Measurements from ENCODE around the gene DNAH1.

Gene DNAH1

DNA sequence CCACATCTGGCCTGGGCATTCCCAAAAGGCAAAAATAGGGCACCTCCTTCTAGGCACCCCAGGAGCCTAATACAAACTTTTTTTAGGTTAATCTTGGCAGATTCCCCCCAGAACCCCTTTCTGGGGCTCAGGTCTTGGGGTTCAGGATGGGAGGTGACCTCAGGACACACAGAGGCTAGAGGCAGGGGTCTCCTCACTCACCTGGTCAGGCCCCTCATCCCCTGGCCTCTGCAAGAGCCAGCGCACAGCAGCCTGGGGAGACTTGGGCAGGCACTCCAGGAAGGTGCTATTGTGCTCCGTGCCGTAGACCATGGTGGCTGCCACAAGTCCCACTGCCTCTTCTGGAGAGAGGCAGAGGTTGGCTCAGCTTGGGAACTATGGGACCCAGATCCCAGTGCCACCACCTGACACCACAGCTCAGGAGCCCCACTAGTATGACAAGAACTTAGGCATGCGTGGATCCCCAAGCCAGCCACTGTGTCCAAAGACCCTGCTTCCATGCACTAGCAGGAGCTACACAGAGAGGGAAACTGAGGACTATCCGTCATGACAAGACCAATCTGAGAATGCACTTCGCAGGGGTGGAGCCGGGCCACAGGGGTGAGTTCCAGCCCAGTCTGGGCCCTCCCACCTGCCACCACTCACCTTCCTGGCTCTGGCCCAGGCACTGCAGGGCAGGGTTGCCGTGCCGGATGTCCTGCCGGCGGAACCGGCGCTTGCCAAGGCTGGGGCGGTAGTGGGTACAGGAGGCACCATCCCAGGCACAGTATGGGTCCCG is 121.4 kb downstream of the DNAH1 start:
- DNase-seq: no peak

DNA sequence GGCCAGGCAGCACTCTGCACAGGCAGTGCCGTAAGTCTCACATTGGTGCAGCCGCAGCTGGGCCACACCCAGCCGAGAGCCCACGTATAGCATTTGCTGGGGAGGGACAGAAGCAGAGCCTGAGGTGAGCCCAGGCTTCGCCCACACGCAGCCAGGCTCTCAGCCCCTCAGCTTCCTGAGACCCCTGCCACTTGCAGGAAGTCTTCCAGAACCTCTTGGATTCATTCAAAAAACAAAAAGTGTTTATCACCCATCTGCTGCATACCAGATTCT is 121.9 kb downstream of the DNAH1 start:
- no peak for DNase-seq

DNA sequence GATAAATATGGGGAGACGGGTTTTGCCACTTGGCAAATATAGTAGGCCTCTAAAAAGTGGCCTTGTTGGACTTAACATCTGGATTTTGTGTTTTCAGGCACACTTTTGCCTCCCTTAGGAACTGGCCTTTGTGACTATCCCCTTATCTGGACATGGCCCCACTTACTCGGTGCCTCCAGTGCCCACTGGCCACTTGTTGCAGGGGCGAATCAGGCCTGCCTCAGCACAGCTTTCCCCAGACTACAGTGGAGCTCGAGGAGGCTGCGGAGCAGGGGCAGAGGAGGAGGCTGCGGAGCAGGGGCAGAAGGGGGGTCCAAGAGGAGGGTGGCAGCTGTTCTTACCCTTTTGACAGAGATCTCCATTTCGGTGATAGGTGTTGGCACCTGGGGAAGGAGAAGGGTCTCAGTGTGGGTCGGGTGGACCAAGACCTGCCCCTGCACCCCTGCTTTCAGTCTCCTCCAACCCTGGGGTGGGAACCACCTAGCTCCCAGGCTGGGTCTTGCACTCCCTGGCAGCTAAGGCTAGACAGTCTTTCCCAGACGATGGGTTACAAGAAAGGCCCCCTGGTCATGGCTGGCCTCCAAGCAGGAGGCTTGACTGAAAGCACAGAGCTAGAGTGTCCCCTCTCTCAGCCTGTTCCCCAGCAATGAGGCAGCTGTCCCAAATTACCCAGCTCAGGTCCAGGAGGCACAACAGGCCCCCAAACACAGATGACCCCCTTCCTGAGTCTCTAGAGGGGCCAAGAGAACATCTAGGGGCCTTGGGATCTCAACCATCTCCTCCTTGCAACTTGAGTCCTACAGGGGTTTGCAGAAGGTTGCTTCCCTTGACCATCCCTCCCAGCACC is 122.7 kb downstream of the DNAH1 start:
- DNase-seq: no peak

DNA sequence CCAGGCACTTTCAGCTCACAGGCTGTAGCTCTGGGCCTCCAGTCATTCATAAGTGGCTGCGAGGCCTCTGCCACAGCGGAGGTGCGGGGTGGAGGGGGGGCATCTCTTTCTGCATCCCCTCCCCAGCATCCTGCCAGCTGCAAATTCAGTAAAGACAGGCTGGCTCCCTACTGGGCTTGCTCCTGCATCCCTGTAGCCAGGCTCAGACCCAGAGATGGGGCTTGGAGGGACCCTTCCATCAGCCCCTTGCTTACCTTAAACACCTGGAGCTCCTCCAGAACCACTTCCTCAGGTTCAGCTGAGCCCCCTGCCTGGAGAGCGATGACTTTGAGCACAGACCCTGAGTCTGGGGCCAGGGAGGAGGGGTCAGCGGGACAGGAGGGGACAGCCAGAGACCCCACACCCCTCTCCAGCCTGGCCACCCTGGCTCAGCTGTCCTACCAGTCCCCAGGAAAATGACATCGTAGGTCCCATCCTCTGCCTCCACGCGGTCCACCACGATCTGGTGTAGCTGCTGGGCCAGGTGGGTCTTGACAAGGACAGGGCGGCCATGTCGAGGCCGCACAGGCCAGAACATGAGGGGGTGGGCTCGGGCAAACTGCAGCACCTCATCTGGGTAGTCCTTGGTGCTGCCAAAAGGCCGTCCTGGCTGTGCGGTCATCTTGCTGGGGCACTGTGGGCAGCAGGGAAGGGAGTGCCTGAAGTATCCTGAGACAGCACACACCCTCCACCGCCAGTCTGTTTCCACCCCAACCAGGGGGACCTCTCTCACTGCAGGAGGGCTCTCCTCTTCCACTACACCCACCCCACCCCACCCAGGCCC is 123.5 kb downstream of the DNAH1 start:
- no peak for DNase-seq

DNA sequence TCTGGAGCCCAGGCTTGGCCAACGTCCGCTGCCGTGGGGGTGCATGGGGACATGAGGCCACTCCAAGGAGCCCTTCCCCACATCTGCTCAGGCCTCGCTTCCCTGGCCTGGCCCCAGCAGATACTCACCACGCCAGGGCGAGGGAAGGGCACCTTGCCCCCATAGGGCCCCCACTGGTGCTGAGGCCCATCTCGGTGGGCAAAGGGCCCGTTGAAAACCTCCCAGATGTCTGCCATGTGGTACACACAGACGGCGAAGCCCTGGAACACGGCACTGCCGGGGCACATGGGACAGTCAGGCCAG is 124.1 kb downstream of the DNAH1 start:
- no peak for DNase-seq

DNA sequence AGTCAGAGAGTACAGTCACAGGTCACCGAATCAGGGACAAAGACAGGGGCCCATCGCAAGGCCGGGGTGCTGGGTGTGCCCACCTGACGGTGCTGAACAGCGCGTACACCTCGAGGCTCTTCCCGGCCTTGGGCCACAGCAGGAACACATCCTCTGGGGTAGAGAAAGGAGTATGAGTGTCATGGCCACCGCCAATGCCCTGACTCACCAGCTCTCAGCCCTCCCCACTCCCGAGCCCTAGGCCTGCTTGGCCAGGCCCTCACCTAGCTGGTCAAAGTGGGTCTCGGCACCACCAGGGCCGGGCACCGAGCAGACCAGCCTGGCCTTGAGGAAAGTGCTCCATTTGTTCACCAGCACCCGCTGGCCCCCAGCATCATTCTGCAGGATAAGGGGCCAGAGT is 124.6 kb downstream of the DNAH1 start:
- no peak for DNase-seq

DNA sequence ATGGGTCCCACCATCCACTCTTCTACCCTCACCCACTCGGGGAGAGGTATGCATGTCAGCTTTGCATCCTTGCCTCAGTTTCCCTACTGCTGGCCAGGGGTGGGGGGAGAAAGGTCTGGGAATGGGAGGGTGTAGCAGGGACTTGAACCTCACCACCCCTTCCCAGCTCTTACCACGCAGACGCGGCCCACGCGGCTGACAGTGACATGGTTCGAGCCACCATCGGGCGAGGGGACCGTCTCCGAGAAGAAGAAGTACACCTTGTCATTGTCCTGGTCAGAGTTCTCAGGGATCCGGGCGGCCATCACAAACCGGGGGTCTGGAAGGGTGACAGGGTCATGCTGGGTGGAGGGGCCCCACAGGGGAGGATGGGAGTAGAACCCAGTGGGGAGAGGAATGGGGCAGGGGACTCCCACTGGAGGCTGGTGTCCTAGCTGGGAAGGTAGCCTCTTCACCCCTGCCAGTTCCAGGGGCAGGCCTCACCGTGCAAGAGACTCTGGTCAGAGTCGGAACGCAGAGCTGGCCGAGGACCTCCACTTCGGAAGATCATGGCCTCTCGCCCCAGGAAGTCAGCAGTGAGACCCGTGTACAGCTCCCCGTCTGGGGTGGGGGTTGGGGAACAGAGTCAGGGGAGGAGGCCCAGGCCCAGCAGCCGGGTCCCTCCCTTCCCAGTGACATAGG is 125.1 kb downstream of the DNAH1 start:
- no peak for DNase-seq

DNA sequence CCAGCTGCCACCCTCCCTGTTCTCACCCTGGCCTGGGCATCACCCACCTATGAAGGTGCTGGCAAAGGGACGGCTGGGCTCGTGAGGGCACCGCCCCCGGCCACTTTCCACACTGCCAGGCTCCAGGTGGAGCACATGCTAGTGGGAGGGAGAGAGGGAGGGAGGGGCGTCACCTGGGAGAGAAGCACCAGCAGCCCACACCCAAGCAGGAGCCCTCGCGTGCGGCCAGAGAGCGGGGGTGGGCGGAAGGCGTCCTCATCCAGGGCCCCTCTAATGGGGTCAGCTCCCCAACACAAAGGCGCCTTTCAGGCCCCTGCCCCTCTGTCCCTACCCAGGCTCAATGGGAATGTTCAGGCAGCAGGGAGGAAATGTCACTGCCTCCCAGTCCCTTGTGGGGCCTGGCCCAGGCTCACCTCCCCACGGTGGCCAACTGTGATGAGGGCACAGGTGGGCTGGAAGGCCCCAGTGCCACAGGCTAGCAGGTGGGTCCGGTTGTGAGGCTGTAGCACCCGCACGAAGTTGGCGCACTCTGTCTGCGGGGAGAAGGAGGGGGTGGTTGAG is 125.7 kb downstream of the DNAH1 start:
- no peak for DNase-seq

DNA sequence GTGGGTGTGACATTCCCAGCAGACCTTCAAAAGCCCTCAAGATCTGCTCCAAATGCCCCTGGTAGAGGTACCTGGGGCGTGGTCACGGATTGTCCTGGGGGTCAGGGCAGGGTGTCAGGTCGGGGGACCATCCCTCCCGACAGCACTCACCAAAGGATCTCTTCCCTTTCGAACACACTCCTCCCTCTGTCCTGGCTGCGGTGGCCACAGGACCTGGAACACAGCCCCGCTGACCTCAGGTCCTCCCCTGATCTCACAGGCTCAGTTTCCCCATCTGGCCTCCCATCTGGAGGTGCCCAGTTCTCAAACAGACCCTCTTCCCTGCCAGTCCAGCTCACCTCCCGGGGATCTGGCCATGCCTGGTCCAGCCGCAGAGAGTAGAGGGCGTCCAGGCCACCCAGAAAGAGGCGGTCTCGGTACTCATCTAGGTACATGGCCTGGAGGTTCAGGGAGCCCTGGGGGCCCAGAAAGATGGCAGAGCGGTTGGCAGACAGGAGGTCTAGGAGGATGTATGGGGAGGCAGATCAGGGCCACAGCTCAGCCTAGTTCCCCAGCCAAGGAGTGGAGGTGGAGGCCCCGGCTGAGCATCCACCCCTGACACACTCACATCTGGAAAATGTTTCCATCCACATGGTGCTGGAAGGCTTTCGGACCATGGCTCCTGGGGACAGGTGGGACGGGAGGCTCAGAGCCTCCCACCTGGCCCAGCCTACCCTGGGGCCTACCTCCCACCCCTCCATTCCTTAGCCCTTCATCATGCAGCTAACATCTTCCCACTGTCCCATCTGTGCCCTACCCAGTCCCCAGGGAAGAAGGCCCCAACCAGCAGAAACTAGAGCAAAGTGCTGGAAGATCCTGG is 126.5 kb downstream of the DNAH1 start:
- DNase-seq: no peak

DNA sequence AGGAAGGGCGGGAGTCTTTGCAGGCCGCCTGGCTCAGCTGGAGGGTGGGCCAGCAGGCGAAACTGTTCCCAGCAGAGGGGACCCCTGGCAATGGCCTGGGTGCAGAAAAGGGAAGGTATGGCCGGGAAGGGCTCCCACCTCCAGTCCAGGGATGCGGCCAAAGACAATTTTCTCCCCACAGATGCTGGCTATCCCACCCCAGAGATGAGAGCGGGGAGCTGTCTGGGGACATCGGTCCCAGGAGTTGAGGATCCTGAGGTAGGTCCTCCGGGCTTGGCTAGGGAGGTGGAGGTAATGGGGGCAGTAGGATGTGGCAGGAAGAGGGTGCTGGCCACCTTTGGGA is 127.1 kb downstream of the DNAH1 start:
- no peak for DNase-seq

DNA sequence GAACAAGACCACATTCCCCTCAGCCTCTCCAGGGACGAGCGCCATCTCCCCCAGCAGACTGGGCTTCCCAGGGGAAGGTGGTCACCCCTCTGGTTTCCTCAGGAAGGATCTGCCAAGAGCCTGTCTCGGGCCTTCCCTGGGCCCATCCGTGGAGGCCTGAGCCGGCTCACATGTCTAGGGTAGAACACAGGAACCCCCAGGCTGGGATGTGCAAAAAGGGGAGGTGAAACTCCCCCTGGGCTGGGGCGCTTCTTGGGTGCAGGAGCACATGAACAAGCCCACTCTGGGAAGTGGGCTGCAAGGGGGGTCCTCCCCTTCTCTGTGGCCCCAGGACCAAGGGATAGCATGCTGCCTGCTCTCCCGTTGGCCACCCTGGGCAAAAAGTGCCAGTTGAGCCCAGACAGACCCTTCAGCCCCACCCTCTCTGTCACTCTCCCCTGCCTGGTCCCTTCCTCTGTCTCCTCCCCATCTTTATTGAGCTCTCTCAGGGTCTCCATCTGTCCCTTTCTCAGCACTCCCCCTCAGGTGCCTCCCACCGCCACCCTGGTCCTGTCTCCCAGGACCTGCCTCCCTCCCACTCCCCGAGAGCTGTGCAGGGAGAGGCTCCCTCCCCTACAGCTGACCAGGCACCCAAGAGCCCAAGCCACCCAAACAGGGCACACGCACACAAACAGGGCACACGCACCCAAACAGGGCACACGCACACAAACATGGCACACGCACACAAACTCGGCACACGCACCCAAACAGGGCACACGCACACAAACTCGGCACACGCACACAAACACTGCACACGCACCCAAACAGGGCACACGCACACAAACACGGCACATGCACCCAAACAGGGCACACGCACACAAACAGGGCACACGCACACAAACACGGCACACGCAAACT is 127.9 kb downstream of the DNAH1 start:
- no peak for DNase-seq

DNA sequence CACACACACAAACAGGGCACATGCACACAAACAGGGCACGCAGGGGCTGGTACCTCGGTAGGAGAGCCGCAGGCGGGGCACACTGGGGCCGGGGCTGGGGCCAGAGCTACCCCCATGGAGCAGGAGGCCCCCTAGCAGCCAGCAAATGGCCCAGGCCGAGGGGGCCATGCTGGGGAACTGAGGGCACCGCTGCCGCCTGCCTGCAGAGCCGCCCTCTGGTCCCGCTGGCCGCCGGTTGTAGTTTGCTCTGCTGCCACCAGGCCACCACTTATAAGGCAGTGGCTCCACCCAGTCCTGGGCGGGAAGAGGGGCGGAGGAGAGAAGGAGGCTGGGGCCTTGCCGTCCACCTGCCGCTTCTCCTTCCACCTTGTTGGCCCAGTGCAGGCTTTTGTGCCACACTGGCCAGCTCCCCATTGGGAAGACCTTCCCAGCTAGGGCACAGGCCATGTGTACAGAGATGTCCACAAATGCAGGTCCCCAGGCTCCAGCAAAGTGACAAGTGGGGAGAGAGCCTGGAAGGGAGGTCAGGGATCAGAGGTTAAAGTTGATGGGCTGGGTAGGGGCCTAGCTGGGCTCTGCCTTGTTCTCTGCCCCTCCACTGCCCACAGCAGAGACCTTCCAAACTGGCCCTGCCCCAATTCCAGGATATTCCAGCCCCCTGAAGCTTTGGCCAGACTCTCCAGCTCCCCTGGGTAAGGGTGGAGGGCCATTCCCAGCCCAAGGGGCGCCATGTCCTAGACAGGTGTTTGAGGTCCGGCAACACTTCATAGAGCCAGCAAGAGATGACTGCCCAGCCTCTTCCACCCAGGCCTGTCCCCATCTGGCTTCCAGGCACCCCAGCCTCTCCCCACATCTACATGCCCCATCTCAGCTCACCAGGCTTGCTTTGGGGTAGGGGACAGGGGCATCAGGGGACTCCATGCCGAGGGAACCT is 129.0 kb downstream of the DNAH1 start, which contains the start of gene SEMA3G:
Gene SEMA3G (minus strand): TSS at position 244 of the 934 bp plus-strand sequence. CDS start 76 bp downstream, at position 168.
- DNase-seq: no peak

DNA sequence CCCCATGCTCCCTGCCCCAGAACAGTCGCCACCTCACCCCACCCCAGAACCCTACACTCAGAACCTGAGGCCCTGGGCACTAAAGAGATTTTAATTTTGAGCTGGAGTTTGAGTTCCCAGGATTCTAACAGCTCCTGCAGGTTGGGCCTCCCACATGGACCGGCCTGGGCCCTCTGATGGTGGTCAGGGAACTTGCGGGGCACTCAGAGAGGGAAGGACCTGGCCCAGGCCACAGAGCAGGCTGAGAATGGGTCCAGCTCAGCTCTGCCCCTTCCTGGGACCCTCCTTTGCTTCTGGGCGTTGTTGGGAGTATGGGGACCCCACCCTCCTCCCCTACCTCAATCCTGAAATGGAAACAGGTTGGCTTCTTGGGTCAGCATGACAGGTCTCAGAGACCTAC is 129.9 kb downstream of the DNAH1 start:
- no peak for DNase-seq

DNA sequence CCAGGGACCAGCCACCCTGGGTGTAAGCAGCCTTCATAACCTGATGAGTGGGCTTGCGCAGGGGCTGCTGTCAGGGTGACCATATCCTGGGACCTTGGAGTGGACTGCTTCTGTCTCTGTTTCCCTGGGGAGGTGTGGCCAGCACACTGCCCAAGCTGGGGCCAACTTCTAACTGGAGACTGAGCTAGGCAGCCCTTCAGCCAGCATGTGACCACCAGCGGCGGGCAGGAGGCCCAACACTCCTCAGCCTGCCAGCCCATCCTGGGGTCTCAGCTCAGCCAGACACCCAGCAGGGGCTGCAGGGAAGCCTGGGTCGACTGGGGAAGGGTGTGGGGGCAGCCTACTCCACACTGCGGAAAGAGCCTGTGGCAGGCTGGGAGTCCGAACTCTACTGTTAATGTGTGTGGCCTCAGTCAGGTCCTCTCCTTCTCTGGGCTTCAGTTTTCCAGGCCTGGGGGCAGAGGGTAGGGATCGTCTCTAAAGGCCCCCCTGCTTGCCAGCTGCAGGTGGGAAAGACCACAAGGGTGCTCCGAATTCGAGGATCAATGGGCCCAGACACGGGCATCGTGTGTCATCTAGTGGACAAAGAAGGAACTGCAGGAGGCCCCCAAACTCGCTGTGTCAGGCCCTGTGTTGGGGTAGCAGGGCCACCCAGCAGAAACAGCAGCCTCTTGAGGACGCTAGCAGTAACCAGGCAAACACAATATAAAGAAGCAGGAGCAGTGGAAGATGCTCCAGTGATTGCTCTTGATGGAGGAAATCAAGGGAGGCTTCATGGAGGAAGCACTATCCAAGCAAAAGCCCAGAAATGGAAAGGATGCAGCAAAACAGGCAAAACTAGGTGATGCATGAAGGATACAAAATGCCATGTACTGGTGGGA is 130.8 kb downstream of the DNAH1 start:
- DNase-seq: peak; percentile 7

DNA sequence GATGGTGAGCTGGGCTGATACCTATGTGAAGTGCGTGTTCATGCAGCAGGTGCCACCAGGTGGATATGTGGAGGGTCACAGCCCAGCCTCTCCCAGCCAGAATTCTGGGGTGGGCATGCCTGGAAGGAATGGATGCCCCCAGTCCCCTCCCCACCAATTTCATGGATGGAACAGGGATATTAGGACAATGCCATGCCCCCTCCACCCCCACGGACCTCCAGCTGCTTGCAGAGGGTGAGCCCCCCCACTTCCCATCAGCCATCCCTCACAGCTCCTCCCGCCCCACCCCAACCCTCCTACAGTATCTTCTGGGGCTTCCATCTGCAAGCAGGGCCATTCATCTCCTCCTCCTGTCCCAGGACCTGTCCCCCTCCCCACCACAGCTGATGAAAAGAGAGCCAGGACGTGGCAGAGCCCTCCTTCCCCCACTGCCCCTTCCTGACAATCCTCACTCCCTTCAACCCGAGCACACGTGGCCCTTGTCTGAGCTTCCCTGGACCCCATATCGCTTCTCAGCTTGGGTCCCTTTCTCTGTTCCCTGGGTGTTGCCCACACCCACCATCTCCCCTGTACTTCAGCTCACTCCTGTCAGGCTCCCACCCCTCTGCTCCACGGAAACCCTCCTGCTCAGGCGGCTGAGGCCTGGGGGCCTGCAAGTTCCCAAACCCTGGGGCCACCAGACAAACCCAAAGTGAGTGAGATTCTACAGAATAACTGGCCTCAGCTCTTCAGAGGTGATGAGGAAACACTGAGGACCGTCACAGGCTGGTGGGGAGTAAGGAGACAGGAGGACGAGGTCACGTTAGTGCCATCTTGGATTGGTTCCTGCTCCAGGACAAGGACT is 131.6 kb downstream of the DNAH1 start:
- DNase-seq: no peak
